PC-3 (cell line): ENCODE results near the gene EML3. TPM values are rescaled to one million over a fixed set of nuclear protein-coding genes. Genes with fewer than 3 reads are reported as not detected.

Experiments
- ATAC-seq: fragments of 200-7000 bp; cut with Tn5 transposase; 2 replicates; pipeline ENCODE4 v1.9.1; 2020; ENCODE audit warnings: mild to moderate bottlenecking, moderate library complexity
- BruUV-seq: library from RNA; stranded (reverse); fragments of 400-500 nt; replicated peaks from 2 replicates; lab custom pipeline; 2021; lab: Mats Ljungman, UMichigan
- CTCF ChIA-PET: fragments of 300-600 bp; sonication (Branson Sonifier 250); formaldehyde crosslinking; loops from one replicate; lab custom pipeline; 2022; ENCODE audit warnings: antibody characterized with exemption; lab: Charles Lee
- POLR2A ChIA-PET: fragments of 300-600 bp; sonication (Branson Sonifier 250); formaldehyde crosslinking; loops from one replicate; lab custom pipeline; 2022; ENCODE audit warnings: antibody characterized with exemption; ENCODE audit not compliant: unreplicated experiment; lab: Charles Lee
- DNase-seq: peaks from one replicate; pipeline ENCODE4 v3.0.0-alpha.2; 2015
- H2AFZ ChIP-seq: fragments of 300-600 bp; sonication (generic); 2 replicates; pipeline ENCODE4 v1.6.0; 2016; ENCODE audit warnings: antibody characterized with exemption, low read length
- H3F3A ChIP-seq: fragments of 300-600 bp; sonication (generic); one replicate; pipeline ENCODE4 v1.6.0; 2017; ENCODE audit warnings: antibody characterized with exemption, low read length, control low read depth, mild to moderate bottlenecking; ENCODE audit not compliant: unreplicated experiment
- H3K27ac ChIP-seq: fragments of 300-600 bp; sonication (generic); 2 replicates; pipeline ENCODE4 v1.5.1; 2016; ENCODE audit warnings: mild to moderate bottlenecking, low read length
- H3K27me3 ChIP-seq: fragments of 300-600 bp; sonication (generic); 2 replicates; pipeline ENCODE4 v1.6.1; 2016; ENCODE audit warnings: low read length, mixed read lengths
- H3K36me3 ChIP-seq: fragments of 300-600 bp; sonication (generic); 2 replicates; pipeline ENCODE4 v1.6.1; 2016; ENCODE audit warnings: low read depth, mixed run types, low read length, mixed read lengths
- H3K4me1 ChIP-seq: fragments of 300-600 bp; sonication (generic); 2 replicates; pipeline ENCODE4 v1.5.1; 2016; ENCODE audit warnings: low read length; ENCODE audit not compliant: insufficient read depth
- H3K4me2 ChIP-seq: fragments of 300-600 bp; sonication (generic); 2 replicates; pipeline ENCODE4 v1.6.0; 2016; ENCODE audit warnings: low read length
- H3K4me3 ChIP-seq: fragments of 300-600 bp; sonication (generic); 2 replicates; pipeline ENCODE4 v1.5.1; 2016; ENCODE audit warnings: mild to moderate bottlenecking, low read length, mixed read lengths
- H3K79me2 ChIP-seq: fragments of 300-600 bp; sonication (generic); 2 replicates; pipeline ENCODE4 v1.6.1; 2017; ENCODE audit warnings: low read length, mixed read lengths
- H3K9ac ChIP-seq: fragments of 300-600 bp; sonication (generic); 2 replicates; pipeline ENCODE4 v1.6.0; 2016; ENCODE audit warnings: mild to moderate bottlenecking, low read length
- H3K9me2 ChIP-seq: fragments of 300-600 bp; sonication (generic); replicated peaks from 2 replicates; pipeline ENCODE4 v1.6.1; 2016; ENCODE audit warnings: mixed run types, low read length, mixed read lengths
- H3K9me3 ChIP-seq: fragments of 300-600 bp; sonication (generic); 2 replicates; pipeline ENCODE4 v1.6.1; 2016; ENCODE audit warnings: low read length, mixed read lengths
- H4K20me1 ChIP-seq: fragments of 300-600 bp; sonication (generic); 2 replicates; pipeline ENCODE4 v1.6.1; 2016; ENCODE audit warnings: low read length, mixed read lengths
- EZH2 ChIP-seq: fragments of 300-600 bp; sonication (generic); IDR thresholded peaks from one replicate; pipeline ENCODE4 v1.6.1; 2017; ENCODE audit warnings: antibody characterized with exemption, mild to moderate bottlenecking, low read length; ENCODE audit not compliant: unreplicated experiment
- EZH2phosphoT487 ChIP-seq: fragments of 300-600 bp; sonication (generic); IDR thresholded peaks from 2 replicates; pipeline ENCODE4 v1.6.1; 2018; ENCODE audit warnings: mild to moderate bottlenecking, antibody characterized with exemption, low read length, borderline replicate concordance
- intact Hi-C: fragments of 100-400 bp; cut with micrococcal nuclease; formaldehyde crosslinking; loops from 2 replicates; pipeline ENCODE4 v1.9.0; 2023
- total RNA-seq: library from RNA; depleted of rRNA; stranded (reverse); fragments of >200 nt; gene quantifications from 2 replicates; pipeline ENCODE4 v1.2.3, GENCODE V29; 2014
- TF ChIP-seq, protein P1 (sequence below): fragments of 300-600 bp; sonication (generic); conservative IDR thresholded peaks from 2 replicates; pipeline ENCODE4 v1.5.1; 2017; ENCODE audit warnings: antibody characterized with exemption, low read depth, mild to moderate bottlenecking, low read length

Gene EML3
- total RNA-seq, 1 experiment from 2014 or later = 32.8 TPM

GRCh38 chr11:62577046-62577714 is 35.4 kb downstream of the EML3 start:
- CTCF ChIA-PET = interaction anchor here (0.7 kb wide), 2 partner anchors 103 to 182 kb away, joined by 4 to 8 read pairs; no protein-coding TSS in a partner anchor
- intact Hi-C loops = no loop called here

DNA sequence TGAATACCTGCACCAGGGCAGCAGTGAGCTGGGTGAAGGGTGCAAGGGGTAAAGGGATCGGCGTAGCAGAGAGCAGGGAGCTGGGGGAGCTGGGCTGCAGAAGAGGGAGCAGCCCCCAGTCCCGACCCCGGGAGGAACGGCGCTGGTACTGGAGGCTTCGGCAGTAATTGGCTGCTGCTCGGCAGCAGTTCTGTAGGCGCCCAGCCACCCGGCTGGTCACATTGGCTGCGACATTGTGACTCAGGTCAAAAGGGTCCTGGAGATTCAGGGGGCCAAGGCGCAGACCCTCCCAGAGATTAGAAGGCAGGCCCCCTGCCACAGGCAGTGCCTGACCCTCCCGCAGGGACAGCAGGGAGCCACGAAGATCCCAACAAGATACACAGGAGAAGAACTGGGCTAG is 36.7 kb downstream of the EML3 start:
- no TSS peak for BruUV-seq
- DNase-seq = no peak
- H3K79me2 ChIP-seq = peaks cover 54% of the 10 kb centered on the region
- intact Hi-C loops = loop anchor here (1.0 kb wide), 1 partner anchor 15 kb away; the partner anchor contains the start of gene TUT1
- H3K4me1 ChIP-seq = peaks cover 33% of the 10 kb centered on the region
- peak overlapping the region; percentile 94; the same call in 1 of the 2 replicates for H3K4me3 ChIP-seq
- ChIA-PET CTCF (no interaction called here), POLR2A (no interaction called here)
- H3K9ac ChIP-seq = peak overlapping the region; percentile 98; the same call in 1 of the 2 replicates
- TF ChIP-seq, protein P1, sequence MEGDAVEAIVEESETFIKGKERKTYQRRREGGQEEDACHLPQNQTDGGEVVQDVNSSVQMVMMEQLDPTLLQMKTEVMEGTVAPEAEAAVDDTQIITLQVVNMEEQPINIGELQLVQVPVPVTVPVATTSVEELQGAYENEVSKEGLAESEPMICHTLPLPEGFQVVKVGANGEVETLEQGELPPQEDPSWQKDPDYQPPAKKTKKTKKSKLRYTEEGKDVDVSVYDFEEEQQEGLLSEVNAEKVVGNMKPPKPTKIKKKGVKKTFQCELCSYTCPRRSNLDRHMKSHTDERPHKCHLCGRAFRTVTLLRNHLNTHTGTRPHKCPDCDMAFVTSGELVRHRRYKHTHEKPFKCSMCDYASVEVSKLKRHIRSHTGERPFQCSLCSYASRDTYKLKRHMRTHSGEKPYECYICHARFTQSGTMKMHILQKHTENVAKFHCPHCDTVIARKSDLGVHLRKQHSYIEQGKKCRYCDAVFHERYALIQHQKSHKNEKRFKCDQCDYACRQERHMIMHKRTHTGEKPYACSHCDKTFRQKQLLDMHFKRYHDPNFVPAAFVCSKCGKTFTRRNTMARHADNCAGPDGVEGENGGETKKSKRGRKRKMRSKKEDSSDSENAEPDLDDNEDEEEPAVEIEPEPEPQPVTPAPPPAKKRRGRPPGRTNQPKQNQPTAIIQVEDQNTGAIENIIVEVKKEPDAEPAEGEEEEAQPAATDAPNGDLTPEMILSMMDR = no peak
- TF ChIP-seq EZH2phosphoT487 (no peak), EZH2 (no peak)
- no peak overlapping the region for H3K27ac ChIP-seq
- H3K9me3 ChIP-seq = no peaks in the 10 kb centered on the region
- ATAC-seq = no peak
- peaks cover 37% of the 10 kb centered on the region for H3K36me3 ChIP-seq
- H2AFZ ChIP-seq = no peak overlapping the region
- peak overlapping the region; percentile 99 for H3K4me2 ChIP-seq
- peaks cover 19% of the 10 kb centered on the region for H4K20me1 ChIP-seq
- no peaks in the 10 kb centered on the region for H3F3A ChIP-seq
- H3K27me3 ChIP-seq = no peaks in the 10 kb centered on the region
- no peaks in the 10 kb centered on the region for H3K9me2 ChIP-seq

More at GRCh38 chr11:62577046-62577714, 35.4 kb downstream of the EML3 start:
- DNase-seq (no peak), ATAC-seq (no peak)
- Histone ChIP-seq H3K36me3 (peaks cover 30% of the 10 kb centered on the region), H4K20me1 (peaks cover 6% of the 10 kb centered on the region), H3K4me2 (no peak overlapping the region), H3K27ac (no peak overlapping the region), H3K9me2 (no peaks in the 10 kb centered on the region), H3K9me3 (no peaks in the 10 kb centered on the region), H3K79me2 (peaks cover 41% of the 10 kb centered on the region), H2AFZ (no peak overlapping the region), H3K27me3 (no peaks in the 10 kb centered on the region), H3K4me3 (no peak overlapping the region), H3F3A (no peaks in the 10 kb centered on the region), H3K9ac (no peak overlapping the region), H3K4me1 (peaks cover 20% of the 10 kb centered on the region)
- TF ChIP-seq, protein P1 = no peak
- TF ChIP-seq EZH2phosphoT487 (no peak), EZH2 (no peak)
- BruUV-seq = no TSS peak
- POLR2A ChIA-PET = interaction anchor here (0.7 kb wide), 1 partner anchor 14 kb away, joined by 7 read pairs; no protein-coding TSS in a partner anchor
